PC-9 (cell line): Measurements from ENCODE around the gene DENND11. TPM values are rescaled to one million over a fixed set of nuclear protein-coding genes. Genes with fewer than 3 reads are reported as not detected.

Experiments
- BruUV-seq: library from RNA; stranded (reverse); fragments of 400-500 nt; replicated peaks from 2 replicates; lab custom pipeline; 2021; lab: Mats Ljungman, UMichigan
- CTCF ChIA-PET: fragments of 300-600 bp; sonication (Branson Sonifier 250); formaldehyde crosslinking; loops from one replicate; lab custom pipeline; 2022; ENCODE audit warnings: antibody characterized with exemption; lab: Charles Lee
- POLR2A ChIA-PET: fragments of 300-600 bp; sonication (Branson Sonifier 250); formaldehyde crosslinking; loops from one replicate; lab custom pipeline; 2022; ENCODE audit warnings: antibody characterized with exemption; ENCODE audit not compliant: unreplicated experiment; lab: Charles Lee
- DNase-seq, 2 experiments: peaks; one replicate each; pipeline versions ENCODE4 v3.0.0 to v3.0.0-alpha.2; 2015 to 2022; ENCODE audit warnings: mixed read lengths in 1 of 2
- H2AFZ ChIP-seq: fragments of 200-600 bp; sonication (generic); 2 replicates; pipeline ENCODE4 v1.8.1; 2017; ENCODE audit warnings: antibody characterized with exemption
- H3F3A ChIP-seq: fragments of 200-600 bp; sonication (generic); 2 replicates; pipeline ENCODE4 v1.8.1; 2017; ENCODE audit warnings: antibody characterized with exemption, mild to moderate bottlenecking, low read depth; ENCODE audit not compliant: insufficient read depth
- H3K27ac ChIP-seq: fragments of 200-600 bp; sonication (generic); 2 replicates; pipeline ENCODE4 v1.6.1; 2016; ENCODE audit warnings: mixed run types
- H3K27me3 ChIP-seq: fragments of 200-600 bp; sonication (generic); 2 replicates; pipeline ENCODE4 v1.6.1; 2016; ENCODE audit warnings: low read depth, mixed run types; ENCODE audit not compliant: insufficient read depth
- H3K36me3 ChIP-seq: fragments of 200-600 bp; sonication (generic); 2 replicates; pipeline ENCODE4 v1.6.1; 2016; ENCODE audit warnings: low read depth, mixed run types
- H3K4me1 ChIP-seq: fragments of 200-600 bp; sonication (generic); replicated peaks from 2 replicates; pipeline ENCODE4 v1.6.1; 2016; ENCODE audit warnings: mixed run types; ENCODE audit not compliant: insufficient read depth
- H3K4me2 ChIP-seq: fragments of 200-600 bp; sonication (generic); 2 replicates; pipeline ENCODE4 v1.6.1; 2017; ENCODE audit warnings: mixed run types
- H3K4me3 ChIP-seq: fragments of 200-600 bp; sonication (generic); 2 replicates; pipeline ENCODE4 v1.6.1; 2016; ENCODE audit warnings: mixed run types
- H3K79me2 ChIP-seq: fragments of 200-600 bp; sonication (generic); 2 replicates; pipeline ENCODE4 v1.6.1; 2017; ENCODE audit warnings: low read depth, mixed run types
- H3K9me2 ChIP-seq: fragments of 200-600 bp; sonication (generic); 2 replicates; pipeline ENCODE4 v1.8.1; 2017; ENCODE audit warnings: mild to moderate bottlenecking; ENCODE audit not compliant: insufficient read depth
- H3K9me3 ChIP-seq: fragments of 200-600 bp; sonication (generic); 2 replicates; pipeline ENCODE4 v1.8.1; 2016; ENCODE audit warnings: low read depth; ENCODE audit not compliant: insufficient read depth
- H4K20me1 ChIP-seq: fragments of 200-600 bp; sonication (generic); 2 replicates; pipeline ENCODE4 v1.8.1; 2017; ENCODE audit not compliant: insufficient read depth
- CTCF ChIP-seq: fragments of 200-600 bp; sonication (generic); conservative IDR thresholded peaks from 2 replicates; pipeline ENCODE4 v1.6.1; 2017; ENCODE audit warnings: mixed run types, antibody characterized with exemption, mild to moderate bottlenecking, moderate library complexity
- EZH2 ChIP-seq: fragments of 200-600 bp; sonication (generic); IDR thresholded peaks from 2 replicates; pipeline ENCODE4 v1.8.0; 2017; ENCODE audit warnings: antibody characterized with exemption, low read depth
- intact Hi-C: fragments of 100-400 bp; cut with micrococcal nuclease; formaldehyde crosslinking; loops from one replicate; pipeline ENCODE4 v1.10.0; 2022; ENCODE audit not compliant: unreplicated experiment
- total RNA-seq: library from RNA; stranded (reverse); gene quantifications from 2 replicates; pipeline ENCODE4 v1.2.3, GENCODE V29; 2021

DENND11 gene
- total RNA-seq, 1 experiment from 2014 or later, result 49.4 TPM

- H3K79me2 ChIP-seq, result no peaks in the 10 kb centered on the region
- CTCF ChIA-PET, result no interaction called here
Observed at GRCh38 chr7:141715794-141716689, 14.1 kb upstream of the DENND11 start.

GRCh38 chr7:141715018-141715417, 13.1 kb upstream of the DENND11 start:
- no peaks in the 10 kb centered on the region for H3K36me3 ChIP-seq
- H3K27ac ChIP-seq, result no peak overlapping the region
- TF ChIP-seq CTCF (no peak), EZH2 (no peak)
- no peak overlapping the region for H3K4me3 ChIP-seq
- no peaks in the 10 kb centered on the region for H3K9me2 ChIP-seq
- no peaks in the 10 kb centered on the region for H3K9me3 ChIP-seq
- peaks cover 13% of the 10 kb centered on the region; the same call in 1 of the 2 replicates for H3K27me3 ChIP-seq
- intact Hi-C loops, result no loop called here
- H3K4me2 ChIP-seq, result no peak overlapping the region
- no peaks in the 10 kb centered on the region for H3F3A ChIP-seq
- no peaks in the 10 kb centered on the region for H4K20me1 ChIP-seq
- H3K4me1 ChIP-seq, result no peaks in the 10 kb centered on the region
- no peaks in the 10 kb centered on the region for H3K79me2 ChIP-seq
- ChIA-PET POLR2A (no interaction called here), CTCF (no interaction called here)
- BruUV-seq, result no TSS peak
- DNase-seq, result no peak
- no peak overlapping the region for H2AFZ ChIP-seq

More at GRCh38 chr7:141715794-141716689, 14.1 kb upstream of the DENND11 start:
- no peak overlapping the region for H3K4me3 ChIP-seq
- no TSS peak for BruUV-seq
- POLR2A ChIA-PET, result no interaction called here
- no peaks in the 10 kb centered on the region for H3F3A ChIP-seq
- H2AFZ ChIP-seq, result no peak overlapping the region
- DNase-seq, result no peak
- intact Hi-C loops, result no loop called here
- H3K4me1 ChIP-seq, result no peaks in the 10 kb centered on the region
- no peaks in the 10 kb centered on the region for H3K9me2 ChIP-seq
- no peaks in the 10 kb centered on the region for H4K20me1 ChIP-seq
- no peaks in the 10 kb centered on the region for H3K9me3 ChIP-seq
- peaks cover 13% of the 10 kb centered on the region; the same call in 1 of the 2 replicates for H3K27me3 ChIP-seq
- TF ChIP-seq EZH2, result no peak
- TF ChIP-seq CTCF, result no peak
- H3K36me3 ChIP-seq, result no peaks in the 10 kb centered on the region
- no peak overlapping the region for H3K27ac ChIP-seq
- no peak overlapping the region for H3K4me2 ChIP-seq

- ChIA-PET CTCF (no interaction called here), POLR2A (no interaction called here)
- no peak overlapping the region for H2AFZ ChIP-seq
- H3K9me2 ChIP-seq, result no peaks in the 10 kb centered on the region
- no peaks in the 10 kb centered on the region for H3K4me1 ChIP-seq
- H3K79me2 ChIP-seq, result no peaks in the 10 kb centered on the region
- intact Hi-C loops, result no loop called here
- H3K36me3 ChIP-seq, result no peaks in the 10 kb centered on the region
- H3K27me3 ChIP-seq, result peaks cover 13% of the 10 kb centered on the region; the same call in 1 of the 2 replicates
- H3K4me3 ChIP-seq, result no peak overlapping the region
- no peak overlapping the region for H3K27ac ChIP-seq
- no peak for DNase-seq
- no peaks in the 10 kb centered on the region for H3F3A ChIP-seq
- TF ChIP-seq EZH2 (no peak), CTCF (no peak)
- H3K4me2 ChIP-seq, result no peak overlapping the region
- no peaks in the 10 kb centered on the region for H4K20me1 ChIP-seq
- no peaks in the 10 kb centered on the region for H3K9me3 ChIP-seq
- no TSS peak for BruUV-seq
Observed at GRCh38 chr7:141714571-141714970, 12.6 kb upstream of the DENND11 start.
